ENCODE measurements around the gene PI4K2B.
A peak's percentile ranks its signal among the peaks of the same experiment; 100 is the strongest.
"Not testable (repeated sequence)": the region's sequence is repeated elsewhere in the genome, so short reads cannot be mapped to it uniquely, and the experiment has no call there.

The PI4K2B gene

GRCh38 chr4:25245181-25245580 lies 11.3 kb downstream of the PI4K2B start:
- no peak for DNase-seq

GRCh38 chr4:25246680-25247611 lies 13.1 kb downstream of the PI4K2B start:
- DNase-seq: no peak

- DNase-seq: not testable (repeated sequence)
These were observed 15.0 kb downstream of the PI4K2B start for GRCh38 chr4:25248875-25249274.

GRCh38 chr4:25249494-25249893 lies 15.7 kb downstream of the PI4K2B start:
- DNase-seq: not testable (repeated sequence)

- no peak for DNase-seq
These were observed 18.6 kb downstream of the PI4K2B start for GRCh38 chr4:25252230-25253070.

GRCh38 chr4:25253071-25253445 lies 19.2 kb downstream of the PI4K2B start:
- peak; percentile 44 for DNase-seq

- DNase-seq: not testable (repeated sequence)
These were observed 20.0 kb downstream of the PI4K2B start for GRCh38 chr4:25253786-25254185.

- no peak for DNase-seq
These were observed 25.2 kb downstream of the PI4K2B start for GRCh38 chr4:25258980-25259578.

GRCh38 chr4:25271866-25272265 lies 38.0 kb downstream of the PI4K2B start:
- DNase-seq: no peak

GRCh38 chr4:25280210-25280609 lies 46.4 kb downstream of the PI4K2B start:
- no peak for DNase-seq

- no peak for DNase-seq
These were observed 50.1 kb downstream of the PI4K2B start for GRCh38 chr4:25283948-25284347.

- DNase-seq: no peak
These were observed 50.6 kb downstream of the PI4K2B start for GRCh38 chr4:25284466-25284865.

- DNase-seq: no peak
These were observed 56.7 kb downstream of the PI4K2B start for GRCh38 chr4:25290490-25291067.

- DNase-seq: no peak
These were observed 57.4 kb downstream of the PI4K2B start for GRCh38 chr4:25291158-25291733.

GRCh38 chr4:25297528-25298242 lies 63.9 kb downstream of the PI4K2B start:
- no peak for DNase-seq

GRCh38 chr4:25299476-25300203 lies 65.8 kb downstream of the PI4K2B start:
- no peak for DNase-seq

GRCh38 chr4:25301471-25301870 lies 67.6 kb downstream of the PI4K2B start:
- no peak for DNase-seq

GRCh38 chr4:25302626-25303025 lies 68.8 kb downstream of the PI4K2B start:
- no peak for DNase-seq

- no peak for DNase-seq
These were observed 69.7 kb downstream of the PI4K2B start for GRCh38 chr4:25303578-25303977.

- no peak for DNase-seq
These were observed 72.8 kb downstream of the PI4K2B start for GRCh38 chr4:25306518-25307057.

- no peak for DNase-seq
These were observed 73.8 kb downstream of the PI4K2B start for GRCh38 chr4:25307596-25307995.

Measured in RPMI8226 (cell line).